GM19351 (cell line): Measurements from ENCODE around the gene DGCR8.
"Not testable (repeated sequence)": the region's sequence is repeated elsewhere in the genome, so short reads cannot be mapped to it uniquely, and the experiment has no call there.

Experiments used
- ATAC-seq: cut with Tn5 transposase; IDR thresholded peaks from one replicate; pipeline ENCODE4 v1.9.1; 2021; ENCODE audit warnings: mild to moderate bottlenecking, moderate library complexity; ENCODE audit not compliant: unreplicated experiment

DGCR8 gene

GRCh38 chr22:20149257-20150250 lies 69.5 kb downstream of the DGCR8 start:
- no peak for ATAC-seq

DNA sequence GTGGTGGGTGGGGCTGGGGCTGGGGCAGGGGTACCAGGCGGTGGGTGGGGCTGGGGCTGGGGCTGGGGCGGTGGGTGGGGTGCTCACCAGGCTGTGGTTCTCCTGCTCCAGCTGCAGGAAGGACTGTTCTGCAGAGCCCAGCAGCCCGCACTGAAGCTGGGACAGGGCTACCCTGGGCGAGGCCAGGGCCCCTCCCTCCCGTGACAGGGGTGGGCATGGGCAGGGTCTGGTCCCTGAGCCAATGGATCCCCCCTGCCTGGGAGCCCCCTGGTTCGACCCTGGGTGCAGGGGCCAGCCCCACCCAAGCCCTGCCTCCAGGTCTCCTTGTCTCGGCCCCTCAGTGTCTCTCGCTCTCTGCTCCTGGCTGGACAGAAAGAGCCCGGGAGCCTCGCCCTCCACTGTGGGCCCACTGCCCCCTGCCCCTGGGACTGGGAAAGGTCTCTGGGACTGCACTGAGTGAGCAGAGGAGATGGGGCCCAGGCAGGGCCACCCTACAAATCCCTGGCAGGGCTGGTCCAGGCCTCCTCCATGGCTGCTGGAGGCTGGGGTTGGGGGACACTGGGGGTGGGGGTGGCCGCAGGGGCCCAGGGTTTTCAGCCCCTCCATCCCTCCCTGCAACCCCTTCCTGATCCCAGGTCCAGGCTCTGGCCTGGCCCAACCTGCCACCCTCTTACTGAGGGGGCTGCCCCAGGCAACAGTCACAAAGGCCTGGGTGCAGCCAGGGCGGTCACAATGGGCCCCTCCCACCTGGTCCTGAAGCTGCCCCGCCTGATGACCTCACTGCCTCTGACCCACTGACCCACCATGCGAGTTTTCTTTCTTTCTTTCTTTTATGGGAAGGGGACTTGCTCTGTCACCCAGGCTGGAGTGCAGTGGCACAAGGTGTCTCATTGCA lies 70.6 kb downstream of the DGCR8 start, which contains the start of gene CCDC188:
CCDC188 (minus strand) TSS at position 675 of the 895 bp plus-strand sequence; CDS start at position 606, 69 bp downstream.
- ATAC-seq, result no peak

DNA sequence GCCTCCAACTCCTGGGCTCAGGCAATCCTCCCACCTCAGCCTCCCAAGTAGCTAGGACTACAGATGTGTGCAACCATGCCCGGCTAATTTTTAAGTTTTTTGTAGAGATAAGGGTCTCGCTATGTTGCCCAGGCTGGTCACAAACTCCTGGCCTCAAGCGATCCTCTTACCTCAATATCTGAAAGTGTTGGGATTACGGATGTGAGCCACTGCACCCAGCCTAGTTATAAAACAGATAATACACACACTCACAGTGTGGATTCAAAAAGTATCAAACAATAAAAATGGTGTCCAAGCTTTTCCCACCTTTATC lies 71.2 kb downstream of the DGCR8 start:
- ATAC-seq, result no peak

- ATAC-seq, result no peak
Observed at GRCh38 chr22:20152464-20152890, 72.4 kb downstream of the DGCR8 start.

DNA sequence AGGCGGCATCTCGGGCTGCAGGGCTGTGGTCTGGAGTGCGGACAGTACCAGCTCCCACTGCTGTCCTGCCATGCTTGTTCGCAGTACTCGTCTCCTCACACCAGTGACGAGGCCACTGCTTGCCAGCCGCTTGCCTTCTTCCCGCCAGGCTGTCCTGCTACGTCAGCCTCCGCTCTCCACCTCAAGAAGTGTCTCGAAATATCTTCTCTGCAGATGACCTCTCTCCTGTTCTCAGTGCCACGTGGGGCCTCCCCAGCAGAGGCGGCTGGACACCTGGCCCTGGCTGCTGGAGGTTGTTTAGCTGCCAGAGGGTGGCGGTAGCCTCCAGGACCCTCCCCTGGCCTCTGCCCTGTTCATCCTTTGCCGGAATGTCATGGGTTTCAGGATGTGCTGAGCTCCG lies 73.9 kb downstream of the DGCR8 start:
- no peak for ATAC-seq

DNA sequence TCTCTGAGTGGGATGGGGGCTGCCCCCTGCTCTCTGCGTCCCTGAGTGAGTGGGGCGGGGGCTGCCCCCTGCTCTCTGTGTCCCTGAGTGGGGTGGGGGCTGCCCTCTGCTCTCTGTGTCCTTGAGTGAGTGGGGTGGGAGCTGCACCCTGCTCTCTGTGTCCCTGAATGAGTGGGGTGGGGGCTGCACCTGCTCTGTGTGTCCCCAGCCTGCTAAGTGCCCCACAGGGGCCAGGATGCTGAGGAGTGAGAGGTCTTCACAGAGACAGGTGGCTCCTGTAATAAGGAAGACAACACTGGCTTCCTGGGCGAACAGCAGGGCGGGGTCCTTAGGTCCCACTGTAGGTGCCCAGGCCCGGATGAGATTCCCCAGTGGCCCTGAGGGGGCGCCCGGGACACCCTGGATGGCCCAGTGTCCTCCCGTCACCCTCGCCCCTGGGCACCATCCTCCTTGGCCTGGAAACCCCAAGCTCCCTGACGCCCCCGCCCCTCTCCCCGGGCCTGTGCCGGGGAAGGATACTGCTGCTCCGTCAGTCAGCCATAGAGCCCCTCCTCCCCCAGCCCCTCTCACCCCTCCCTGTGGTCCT lies 74.7 kb downstream of the DGCR8 start:
- ATAC-seq, result no peak

DNA sequence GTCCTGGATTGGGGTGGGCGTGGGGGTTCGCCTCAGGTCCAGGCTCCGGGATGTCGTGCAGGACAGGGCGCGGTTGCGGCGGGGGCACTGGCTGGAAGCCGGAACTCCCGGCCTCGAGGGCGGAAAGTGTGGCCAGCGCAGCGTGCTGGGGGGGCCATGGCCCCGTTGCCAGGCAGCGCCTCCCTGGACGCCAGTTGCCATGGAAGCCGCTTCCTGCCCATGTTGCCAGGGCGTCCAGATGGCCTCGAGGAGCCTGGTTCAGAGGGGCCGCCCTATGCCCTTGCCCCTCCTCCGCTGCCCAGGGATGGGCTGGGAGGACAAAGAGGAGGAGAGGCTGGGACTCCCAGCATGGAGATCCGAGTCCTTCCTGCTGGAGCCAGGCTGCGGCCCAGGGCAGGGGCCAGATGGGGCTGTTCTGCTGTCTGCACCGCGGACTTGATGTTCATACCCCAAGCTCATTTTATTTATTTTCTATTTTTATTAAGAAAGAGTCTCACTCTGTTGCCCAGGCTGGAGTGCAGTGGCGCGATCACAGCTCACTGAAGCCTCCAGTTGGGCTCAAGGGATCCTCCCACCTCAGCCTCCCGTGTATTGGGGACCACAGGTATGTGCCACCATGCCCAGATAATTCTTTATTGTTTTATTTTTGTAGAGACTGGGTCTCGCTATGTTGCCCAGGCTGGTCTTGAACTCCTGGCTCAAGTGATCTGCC lies 75.4 kb downstream of the DGCR8 start:
- ATAC-seq, result no peak

DNA sequence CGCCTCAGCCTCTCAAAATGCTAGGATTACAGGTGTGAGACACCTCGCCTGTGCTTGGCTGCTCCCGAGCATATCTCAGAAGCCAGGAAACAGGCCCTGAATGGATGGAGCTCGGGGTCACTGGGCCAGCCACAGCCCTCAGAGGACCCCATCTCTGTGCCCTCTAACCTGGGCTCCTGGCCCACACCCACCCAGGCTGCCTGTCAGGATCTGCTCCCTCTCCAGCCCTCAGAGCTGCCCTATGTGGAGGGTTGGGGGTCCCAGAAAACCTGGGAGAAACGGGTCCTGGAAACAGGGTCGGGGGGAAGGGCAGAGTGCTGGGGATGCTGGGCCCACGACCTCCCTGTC lies 76.0 kb downstream of the DGCR8 start:
- no peak for ATAC-seq

DNA sequence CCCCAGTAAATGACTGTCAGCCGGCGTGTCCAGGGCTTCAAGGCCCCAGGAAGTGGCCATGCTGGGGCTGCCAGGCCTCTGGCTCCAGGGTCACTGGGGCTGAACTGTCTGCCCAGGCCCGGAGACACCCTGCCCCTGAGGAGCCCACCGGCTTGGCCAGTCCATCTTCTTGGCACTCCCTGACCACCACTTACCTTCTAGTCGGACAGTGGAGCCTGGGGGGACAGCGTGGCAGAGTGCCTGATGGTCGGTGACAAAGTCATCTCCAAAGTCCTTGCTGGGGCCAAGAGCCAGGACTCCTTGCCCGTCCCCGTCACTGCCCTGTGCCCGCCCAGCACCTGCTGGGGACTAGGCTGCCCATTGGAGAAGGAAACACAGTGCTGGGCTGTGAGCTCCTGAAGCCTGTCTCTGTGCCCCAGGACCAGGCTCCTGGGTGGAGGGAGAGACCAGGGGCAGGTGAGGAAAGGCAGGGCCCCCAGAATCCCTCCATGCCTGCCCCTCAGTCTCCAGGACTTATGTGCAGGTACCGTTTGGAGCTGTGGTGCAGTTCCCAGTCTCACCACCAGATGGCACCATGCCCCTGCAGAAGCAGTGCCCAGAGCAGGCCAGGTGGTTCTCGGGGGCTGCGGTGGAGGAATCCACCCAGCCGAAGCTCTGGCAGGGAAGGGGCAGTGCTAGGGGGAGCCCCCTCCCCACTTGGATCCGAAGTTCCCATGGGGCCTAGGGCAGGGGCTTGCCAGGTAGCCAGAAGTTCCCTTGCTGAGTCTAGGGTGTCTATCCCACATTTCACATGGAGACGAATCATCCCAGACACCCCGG lies 76.8 kb downstream of the DGCR8 start:
- no peak for ATAC-seq

DNA sequence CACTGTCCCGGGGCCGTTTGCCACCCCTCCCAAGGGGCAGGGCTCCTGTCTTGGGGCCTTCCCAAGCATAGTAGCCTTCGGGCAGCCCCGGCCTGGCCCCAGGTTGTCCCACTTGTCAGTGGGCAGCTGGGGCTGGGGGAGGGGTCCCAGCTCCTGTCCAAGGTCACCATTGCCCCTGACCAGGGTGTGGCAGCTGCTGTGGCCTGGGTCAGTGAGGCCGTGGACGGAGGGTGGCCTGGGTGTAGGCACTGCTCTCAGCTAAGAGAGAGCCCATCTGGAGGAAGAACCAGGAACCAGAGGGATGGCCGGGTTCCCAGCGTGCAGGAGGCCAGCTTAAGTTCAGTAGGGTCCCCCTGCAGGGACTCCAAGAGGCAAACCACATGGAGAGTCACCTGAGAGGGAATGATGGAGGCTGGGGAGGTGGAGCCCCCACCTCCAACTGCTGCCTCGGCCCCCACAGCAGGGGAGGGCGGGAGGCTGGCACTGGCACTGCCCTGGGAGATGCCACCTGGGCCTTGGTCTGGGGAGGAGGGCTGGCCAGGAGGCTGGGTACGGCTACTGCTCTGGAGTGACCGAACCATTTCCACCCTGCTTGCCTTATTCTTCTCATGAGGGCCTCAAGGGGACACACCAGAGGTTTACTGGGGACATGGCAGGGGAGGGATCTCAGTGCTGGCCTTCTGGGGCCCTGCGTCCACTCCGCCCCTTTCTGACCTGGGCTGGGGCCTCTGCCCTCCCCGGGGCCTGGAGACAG lies 77.6 kb downstream of the DGCR8 start:
- ATAC-seq, result no peak

DNA sequence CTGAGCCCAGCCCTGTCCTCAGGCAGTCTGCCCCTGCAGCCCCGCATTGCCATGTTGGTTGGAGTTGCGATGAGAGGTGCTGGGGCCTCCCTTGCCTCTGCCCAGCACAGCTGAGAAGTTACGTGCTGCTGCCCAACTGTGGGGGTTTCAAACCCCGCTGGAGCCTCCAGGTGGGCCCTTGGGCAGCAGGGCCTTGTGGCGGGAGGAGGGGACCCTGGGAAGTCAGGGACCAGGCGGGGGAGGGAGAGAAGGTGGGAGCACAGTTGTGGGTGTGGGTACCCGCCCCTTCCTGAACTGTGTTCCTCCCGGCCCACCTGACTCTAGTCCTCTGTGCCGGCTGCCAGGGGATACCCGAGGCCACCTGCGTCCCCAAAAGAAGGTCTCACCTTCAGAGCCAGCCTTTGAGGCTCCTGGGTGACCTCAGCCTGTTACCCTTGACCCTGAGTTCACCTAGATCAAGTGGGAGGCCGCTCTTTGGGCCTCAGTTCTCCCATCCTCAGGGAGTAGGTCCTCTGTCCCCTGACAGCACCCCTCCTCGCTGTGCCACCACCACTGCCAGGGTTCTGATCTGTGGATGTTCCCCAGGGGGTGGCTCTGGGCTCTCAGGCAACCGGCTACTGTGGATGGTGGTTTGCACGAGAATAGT lies 78.5 kb downstream of the DGCR8 start:
- no peak for ATAC-seq

GRCh38 chr22:20159076-20159475 lies 79.0 kb downstream of the DGCR8 start:
- ATAC-seq, result no peak

GRCh38 chr22:20159531-20159930 lies 79.5 kb downstream of the DGCR8 start:
- ATAC-seq, result not testable (repeated sequence)

DNA sequence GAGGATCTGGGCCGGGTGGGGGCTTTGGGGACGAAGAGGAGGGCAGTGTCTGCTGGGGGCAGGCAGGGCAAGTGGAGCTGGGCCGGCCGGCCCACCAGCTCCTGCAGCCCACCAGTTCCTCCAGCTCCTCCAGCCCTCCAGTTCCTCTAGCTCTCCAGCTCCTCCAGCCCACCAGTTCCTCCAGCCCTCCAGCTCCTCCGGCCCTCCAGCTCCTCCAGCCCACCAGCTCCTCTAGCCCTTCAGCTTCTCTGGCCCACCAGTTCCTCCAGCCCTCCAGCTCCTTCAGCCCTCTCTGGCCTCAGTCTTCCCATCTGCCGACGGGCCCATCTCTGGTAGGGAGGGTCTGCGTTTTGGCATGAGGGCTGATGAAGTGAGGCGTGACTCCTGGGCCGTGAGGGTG lies 80.0 kb downstream of the DGCR8 start:
- ATAC-seq, result no peak
